GM12878 (cell line): Measurements from ENCODE around the gene ATG13. TPM values are rescaled to one million over a fixed set of nuclear protein-coding genes. Genes with fewer than 3 reads are reported as not detected.

Source experiments
- ASH2L ChIP-seq: fragments of 300-600, 200-600 bp; sonication (generic); IDR thresholded peaks from 2 replicates; pipeline ENCODE4 v1.6.1; 2017; ENCODE audit warnings: low read depth, mild to moderate bottlenecking, borderline replicate concordance
- CBX3 ChIP-seq: fragments of 200-600 bp; sonication (generic); IDR thresholded peaks from 2 replicates; pipeline ENCODE4 v1.6.1; 2016; ENCODE audit warnings: low read depth, borderline replicate concordance
- CBX5 ChIP-seq: sonication (generic); IDR thresholded peaks from 2 replicates; pipeline ENCODE4 v1.6.1; 2016; ENCODE audit warnings: low read depth, moderate library complexity, mild to moderate bottlenecking, inconsistent platforms
- CEBPB ChIP-seq, 2 experiments: fragments of 150-350 bp in 1 of 2; IDR thresholded peaks; 2 replicates each; pipeline ENCODE4 v1.6.1; 2012 to 2014; ENCODE audit warnings: low read depth in 2 of 2, low read length in 2 of 2, borderline replicate concordance in 1 of 2, inconsistent platforms in 1 of 2
- CREB1 ChIP-seq: IDR thresholded peaks from 2 replicates; pipeline ENCODE4 v1.6.1; 2012; ENCODE audit warnings: low read depth, mild to moderate bottlenecking, inconsistent platforms
- ESRRA ChIP-seq: IDR thresholded peaks from 2 replicates; pipeline ENCODE4 v1.6.1; 2012; ENCODE audit warnings: mild to moderate bottlenecking, low read length, improper control_type of control experiment
- KLF5 ChIP-seq: fragments of 450-650 bp; IDR thresholded peaks from 2 replicates; pipeline ENCODE4 v1.6.1; 2014; ENCODE audit warnings: mild to moderate bottlenecking; ENCODE audit not compliant: partially characterized antibody
- LARP7 ChIP-seq: fragments of 450-650 bp; IDR thresholded peaks from 2 replicates; pipeline ENCODE4 v1.6.1; 2017; ENCODE audit warnings: mild to moderate bottlenecking
- MYB ChIP-seq: fragments of 150-350 bp; IDR thresholded peaks from 2 replicates; pipeline ENCODE4 v1.6.1; 2014; ENCODE audit warnings: mild to moderate bottlenecking, low read depth, low read length, borderline replicate concordance
- NFYA ChIP-seq: IDR thresholded peaks from 2 replicates; pipeline ENCODE4 v1.6.1; 2011; ENCODE audit warnings: low read depth, mild to moderate bottlenecking, low read length, improper control_type of control experiment, borderline replicate concordance
- NR2C1 ChIP-seq: fragments of 450-650 bp; IDR thresholded peaks from 2 replicates; pipeline ENCODE4 v1.6.1; 2017; ENCODE audit warnings: antibody characterized with exemption, mild to moderate bottlenecking, moderate library complexity
- PAX8 ChIP-seq: fragments of 450-650 bp; IDR thresholded peaks from 2 replicates; pipeline ENCODE4 v1.6.1; 2017; ENCODE audit warnings: mild to moderate bottlenecking, moderate library complexity
- PBX3 ChIP-seq: IDR thresholded peaks from 2 replicates; pipeline ENCODE4 v1.6.1; 2011; ENCODE audit warnings: mild to moderate bottlenecking, low read depth, low read length, moderate library complexity; ENCODE audit not compliant: insufficient replicate concordance
- PKNOX1 ChIP-seq: fragments of 450-650 bp; IDR thresholded peaks from 2 replicates; pipeline ENCODE4 v1.6.1; 2016; ENCODE audit warnings: mild to moderate bottlenecking
- POLR2A ChIP-seq: IDR thresholded peaks from 2 replicates; pipeline ENCODE4 v1.6.1; 2011; ENCODE audit warnings: low read depth, mild to moderate bottlenecking, low read length
- RAD51 ChIP-seq: fragments of 450-650 bp; IDR thresholded peaks from 2 replicates; pipeline ENCODE4 v1.6.1; 2016; ENCODE audit warnings: moderate library complexity, mild to moderate bottlenecking, inconsistent platforms
- RELB ChIP-seq: fragments of 450-650 bp; IDR thresholded peaks from 2 replicates; pipeline ENCODE4 v1.6.1; 2017; ENCODE audit warnings: low read depth, mild to moderate bottlenecking, moderate library complexity
- SMARCA5 ChIP-seq: fragments of 450-650 bp; IDR thresholded peaks from 2 replicates; pipeline ENCODE4 v1.6.1; 2017; ENCODE audit warnings: mild to moderate bottlenecking
- SP1 ChIP-seq: IDR thresholded peaks from one replicate; pipeline ENCODE4 v1.6.1; 2011; ENCODE audit warnings: low read depth, low read length
- USF1 ChIP-seq: IDR thresholded peaks from 2 replicates; pipeline ENCODE4 v1.6.1; 2011; ENCODE audit warnings: borderline replicate concordance, low read depth, mild to moderate bottlenecking, moderate library complexity, mixed read lengths, low read length; ENCODE audit not compliant: insufficient read depth; ENCODE audit errors: extremely low read length
- USF2 ChIP-seq: IDR thresholded peaks from 2 replicates; pipeline ENCODE4 v1.6.1; 2011; ENCODE audit warnings: low read depth, low read length, improper control_type of control experiment, borderline replicate concordance
- WRNIP1 ChIP-seq: IDR thresholded peaks from 2 replicates; pipeline ENCODE4 v1.6.1; 2011; ENCODE audit warnings: low read depth, low read length, improper control_type of control experiment, borderline replicate concordance
- polyA plus RNA-seq, 11 experiments: library from polyadenylated mRNA; depleted of rRNA in 4 of 11; unstranded in 6 of 11; stranded (reverse) in 5 of 11; fragments of >200 nt; fragmentation: Nextera tagmentation in 4 of 11; fragmentation: Illumina TruSeq in 1 of 11; extraction: Ambion mirVana in 4 of 11; extraction: Trizol in 1 of 11; gene quantifications; 1 replicate in 1 of 11; 2 replicates in 10 of 11; pipeline versions ENCODE4 v1.2.1 to v1.2.3, GENCODE V29; 2011 to 2016; ENCODE audit warnings: inconsistent platforms in 2 of 11, missing spikeins in 2 of 11, low read depth in 1 of 11
- total RNA-seq, 4 experiments: library from RNA; depleted of rRNA in 3 of 4; stranded (reverse); fragments of >200 nt in 3 of 4; fragmentation: Illumina TruSeq in 1 of 4; extraction: Trizol in 1 of 4; gene quantifications; 2 replicates each; pipeline versions ENCODE4 v1.2.1 to v1.2.3, GENCODE V29; 2013 to 2021

The ATG13 gene
- total and polyA plus RNA-seq, 10 of the 15 experiments (the other 5 are each of a cell fraction or from before 2014, with no cell fraction given): 10.9 to 61.6 (median 50.9) TPM

GRCh38 chr11:46593550-46594373 lies 23.6 kb upstream of the ATG13 start, which contains the start of gene AMBRA1 (continued):
- TF ChIP-seq PAX8: peak; percentile 86; the same call in 1 of the 2 replicates
- TF ChIP-seq RELB: peak; percentile 98
- peak; percentile 70; the same call in 1 of the 2 replicates for TF ChIP-seq SMARCA5
- no peak for TF ChIP-seq CBX3
- peak; percentile 92 for TF ChIP-seq RAD51
- peak; percentile 39; the same call in 1 of the 2 replicates for TF ChIP-seq NR2C1
- TF ChIP-seq LARP7: peak; percentile 51; the same call in 1 of the 2 replicates
- peak; percentile 96 for TF ChIP-seq CBX5
- TF ChIP-seq KLF5: peak; percentile 64
- TF ChIP-seq POLR2A: peak; percentile 85
- TF ChIP-seq WRNIP1: no peak
- TF ChIP-seq ESRRA: peak; percentile 66; the same call in 1 of the 2 replicates
- TF ChIP-seq CREB1: peak; percentile 81
- no peak for TF ChIP-seq NFYA
- no peak for TF ChIP-seq PBX3
- peak; percentile 55 for TF ChIP-seq SP1
- peak; percentile 63; the same call in 1 of the 2 replicates for TF ChIP-seq MYB
- TF ChIP-seq ASH2L: peak; percentile 98; the same call in 1 of the 2 replicates
- peak; percentile 42 for TF ChIP-seq PKNOX1
- no peak for TF ChIP-seq USF2
- no peak for TF ChIP-seq USF1
- no peak for TF ChIP-seq CEBPB (IDR thresholded peaks at IDR 0.05; ENCODE audit: borderline replicate concordance in 1 of 2, low read depth in 2 of 2, low read length in 2 of 2)
